ENCODE data around the gene COX10.
"Not testable (repeated sequence)": the region's sequence is repeated elsewhere in the genome, so short reads cannot be mapped to it uniquely, and the experiment has no call there.

The COX10 gene

DNA sequence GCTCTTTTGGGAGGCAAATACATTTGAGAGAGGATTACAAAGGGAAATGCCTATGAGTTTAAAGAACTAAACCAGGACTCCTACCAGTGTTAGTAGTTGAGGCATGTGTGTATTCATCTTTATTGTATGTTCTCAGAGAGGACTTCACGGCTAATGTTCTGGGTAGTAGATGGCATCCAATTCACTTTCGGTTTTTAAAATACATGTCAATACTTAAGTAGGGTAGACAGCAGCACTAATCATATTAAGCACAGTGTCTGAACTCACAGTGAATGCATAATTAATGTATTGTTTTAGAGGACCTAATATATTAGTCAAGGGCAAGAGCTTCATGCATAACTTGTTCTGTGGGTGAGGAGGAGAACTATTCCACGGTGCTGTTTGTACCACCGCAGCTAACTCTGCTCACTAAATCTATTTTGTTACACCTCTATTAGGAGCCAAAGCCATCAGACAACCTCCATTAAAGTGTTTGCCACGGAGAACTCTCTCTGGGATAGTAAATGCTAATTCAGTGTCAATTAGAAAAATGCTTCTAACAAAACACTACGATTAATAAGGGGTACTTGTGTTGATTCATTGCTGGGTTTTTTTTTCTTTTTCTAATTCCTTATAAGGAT lies 56.3 kb downstream of the COX10 start:
- no peak for DNase-seq

DNA sequence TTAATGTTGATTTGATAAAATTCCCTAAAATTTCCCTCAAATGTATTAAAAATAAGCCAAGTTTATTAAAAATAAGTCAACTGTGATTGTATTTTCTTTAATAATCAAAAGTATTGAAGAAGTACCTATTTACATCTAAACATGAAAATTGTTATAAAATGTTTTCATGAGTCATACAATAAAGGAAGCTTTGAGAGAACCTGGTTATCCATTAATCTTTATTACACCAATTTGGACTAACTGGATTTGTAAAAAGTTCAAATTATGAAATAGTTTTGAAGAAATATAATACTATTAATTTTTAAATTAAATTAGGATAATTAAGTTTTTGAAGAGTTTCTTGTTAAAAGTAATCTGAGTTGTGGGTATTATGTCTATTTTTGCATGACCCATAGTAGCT lies 63.8 kb downstream of the COX10 start:
- DNase-seq, result no peak

DNA sequence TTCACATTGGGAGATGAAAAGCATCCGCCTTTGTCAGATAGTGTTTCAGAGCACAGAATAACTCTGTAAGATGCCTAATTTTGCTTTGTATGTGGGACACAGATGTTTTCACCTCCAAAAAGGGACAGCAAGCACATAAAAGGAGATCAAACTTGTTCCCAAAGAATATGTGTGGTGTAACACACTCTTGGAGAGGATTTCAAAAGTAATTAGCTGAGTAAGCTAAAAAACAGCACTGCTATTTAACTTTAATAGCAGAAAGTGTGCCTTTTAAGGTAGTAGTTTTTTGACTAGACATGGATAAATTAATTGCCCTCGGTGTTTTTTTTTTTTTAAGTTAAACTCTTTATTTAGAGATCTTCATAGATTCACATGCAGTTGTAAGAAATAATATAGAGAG lies 65.2 kb downstream of the COX10 start:
- no peak for DNase-seq

DNA sequence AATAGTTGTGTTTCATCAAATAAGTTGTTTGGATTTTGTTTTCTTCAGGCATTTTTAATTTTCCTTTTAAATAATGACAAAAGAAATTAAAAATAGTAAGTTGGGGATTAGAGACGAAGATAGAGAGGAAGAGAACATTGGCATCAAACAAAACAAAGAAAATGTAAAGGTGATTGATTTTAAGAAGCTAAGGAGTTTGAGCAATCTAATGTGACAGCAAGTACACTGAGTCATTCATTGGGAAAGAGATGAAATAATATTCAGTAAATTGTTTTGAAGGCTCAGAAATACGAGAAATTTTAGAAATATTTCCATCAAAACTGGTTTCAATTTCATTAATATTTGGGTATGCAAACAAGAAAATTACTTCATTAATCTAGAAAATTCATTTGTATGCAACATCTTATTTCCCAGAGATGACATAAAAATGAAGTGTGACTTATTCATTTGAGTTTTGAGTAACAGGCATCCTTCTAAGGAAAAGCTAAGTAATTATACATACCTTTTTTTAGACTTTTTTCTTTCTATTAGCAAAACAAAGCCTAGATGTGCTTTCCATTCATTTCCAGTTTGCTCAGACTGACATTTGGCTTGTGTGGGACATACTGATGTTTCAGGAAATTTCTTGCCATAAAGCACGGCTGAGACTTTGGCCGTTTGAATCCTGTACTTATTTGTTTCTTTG lies 66.7 kb downstream of the COX10 start:
- DNase-seq, result no peak

DNA sequence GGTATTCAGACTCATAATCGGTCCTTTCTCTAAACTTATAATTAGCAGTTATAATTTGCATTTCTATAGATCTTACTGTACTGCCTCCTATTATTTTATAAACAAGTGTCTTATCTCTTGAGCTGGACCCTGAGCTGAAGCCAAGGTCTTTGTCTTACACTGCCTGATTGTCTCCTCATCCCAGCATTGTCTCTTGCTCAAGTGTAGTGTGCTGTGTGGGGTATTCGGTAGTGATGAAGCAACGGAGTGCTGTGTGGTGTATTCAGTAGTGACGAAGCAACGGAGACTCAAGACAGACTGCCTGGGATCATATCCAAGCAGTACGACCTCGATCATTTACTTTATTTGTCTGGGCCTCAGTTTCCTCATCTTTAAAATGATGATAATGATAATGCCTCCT lies 69.3 kb downstream of the COX10 start:
- DNase-seq, result no peak

DNA sequence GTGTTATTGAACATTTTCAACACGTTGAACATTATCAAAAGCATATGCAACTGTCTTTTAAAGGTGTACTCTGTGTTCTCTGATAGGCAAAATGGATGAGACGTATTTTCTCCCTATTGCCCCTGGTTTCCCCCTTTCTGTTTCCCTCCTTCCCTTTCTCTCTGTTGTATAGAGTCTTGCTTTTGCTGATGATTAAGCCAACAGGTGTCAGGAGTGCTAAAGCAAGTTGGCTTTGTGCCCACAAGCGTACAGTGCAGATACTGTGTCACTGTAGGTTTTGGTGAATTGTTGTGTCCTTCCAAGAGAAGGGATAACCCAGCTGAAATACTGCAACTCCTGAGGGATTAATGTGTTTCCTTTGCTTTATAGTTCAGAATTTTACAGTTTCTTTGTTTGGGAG lies 74.4 kb downstream of the COX10 start:
- DNase-seq, result no peak

DNA sequence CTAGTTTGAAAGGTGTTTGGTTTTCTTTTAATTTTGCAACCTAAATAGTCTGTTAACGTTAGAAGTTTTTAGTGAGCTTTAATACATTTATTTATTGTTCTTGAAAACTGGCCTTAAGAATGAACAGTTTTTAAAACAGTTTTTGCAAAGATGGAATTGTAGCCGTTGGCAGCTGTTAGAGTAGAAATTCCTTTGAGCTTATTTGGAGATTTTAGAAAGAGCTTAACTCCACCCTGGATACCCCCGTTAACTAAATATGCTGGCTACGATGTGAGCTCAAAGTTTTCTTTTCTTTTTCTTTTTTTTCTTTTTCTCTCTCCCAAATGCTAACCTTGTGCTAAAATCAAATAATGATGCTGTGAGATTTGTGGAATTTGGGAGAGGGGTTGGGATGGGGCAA lies 75.2 kb downstream of the COX10 start:
- DNase-seq, result no peak

DNA sequence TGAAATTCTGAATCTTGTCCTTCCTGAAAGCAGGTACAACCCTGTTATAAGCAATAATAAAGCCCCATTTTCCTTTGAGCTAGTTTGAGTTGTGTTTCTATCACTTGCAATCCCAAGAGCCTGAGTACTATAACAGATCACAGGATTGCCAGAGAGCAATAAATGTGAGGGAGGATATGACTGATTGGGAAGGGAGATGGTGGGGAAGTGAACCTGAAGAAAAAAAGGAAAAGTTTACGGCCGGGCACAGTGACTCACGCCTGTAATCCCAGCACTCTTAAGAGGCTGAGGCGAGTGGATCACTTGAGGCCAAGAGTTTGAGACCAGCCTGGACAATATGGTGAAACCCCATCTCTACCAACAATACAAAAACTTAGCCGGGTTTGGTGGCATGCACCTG lies 80.4 kb downstream of the COX10 start:
- no peak for DNase-seq

DNA sequence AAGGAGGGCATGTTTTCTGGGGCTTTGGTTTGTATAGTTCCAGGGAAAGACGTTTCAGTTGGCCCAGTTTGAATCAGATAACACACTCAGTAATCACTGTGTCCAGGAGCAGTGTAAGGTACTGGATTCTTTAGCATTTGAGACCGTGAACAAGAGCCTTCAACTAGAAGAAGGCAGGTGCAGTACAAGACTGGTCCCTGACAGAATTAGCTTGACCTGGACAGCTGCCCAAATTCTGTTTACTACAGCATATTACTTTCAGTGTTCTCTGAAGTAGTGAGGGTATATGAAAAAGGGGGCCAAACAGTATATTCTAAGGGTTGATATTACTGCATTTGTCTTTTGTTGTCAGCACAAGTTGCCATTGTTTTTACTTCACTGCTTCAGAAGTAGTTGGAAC lies 81.3 kb downstream of the COX10 start:
- DNase-seq, result no peak

DNA sequence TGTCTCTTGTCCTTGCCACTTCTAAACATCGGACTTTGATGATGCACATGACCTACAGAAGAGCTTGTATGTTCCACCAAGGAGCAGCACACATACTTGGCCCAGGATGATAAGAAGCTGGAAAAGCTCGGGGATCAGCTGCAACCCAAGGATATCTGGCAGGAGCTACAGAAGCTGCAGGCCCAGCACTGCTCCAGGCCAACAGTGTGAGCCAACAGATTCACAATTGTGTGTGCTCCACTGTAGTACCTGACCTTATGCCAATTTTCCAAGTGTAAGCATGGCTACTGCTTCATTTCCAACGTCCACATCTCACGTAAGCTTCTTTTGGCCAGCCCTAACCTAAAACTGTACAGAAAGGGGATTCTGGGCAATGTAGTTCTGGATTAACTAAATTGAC lies 83.4 kb downstream of the COX10 start:
- no peak for DNase-seq

DNA sequence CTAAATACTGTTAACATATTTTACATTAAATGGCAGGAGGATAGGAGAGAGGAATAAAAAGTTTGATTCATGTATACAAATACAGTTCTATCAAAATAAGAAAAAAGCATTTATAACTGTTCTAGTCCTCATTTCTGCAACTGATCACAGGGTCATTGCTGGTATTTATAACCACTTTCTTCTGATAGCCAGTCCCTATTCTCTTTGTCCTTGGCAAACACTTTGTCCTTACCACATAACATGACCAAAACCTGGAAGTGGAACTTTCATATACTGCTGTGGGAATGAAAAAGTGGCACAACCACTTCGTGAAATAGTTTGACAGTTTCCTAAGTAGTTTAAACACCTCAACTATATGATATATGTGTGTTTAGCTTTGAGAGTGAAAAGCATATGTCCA lies 84.1 kb downstream of the COX10 start:
- no peak for DNase-seq

DNA sequence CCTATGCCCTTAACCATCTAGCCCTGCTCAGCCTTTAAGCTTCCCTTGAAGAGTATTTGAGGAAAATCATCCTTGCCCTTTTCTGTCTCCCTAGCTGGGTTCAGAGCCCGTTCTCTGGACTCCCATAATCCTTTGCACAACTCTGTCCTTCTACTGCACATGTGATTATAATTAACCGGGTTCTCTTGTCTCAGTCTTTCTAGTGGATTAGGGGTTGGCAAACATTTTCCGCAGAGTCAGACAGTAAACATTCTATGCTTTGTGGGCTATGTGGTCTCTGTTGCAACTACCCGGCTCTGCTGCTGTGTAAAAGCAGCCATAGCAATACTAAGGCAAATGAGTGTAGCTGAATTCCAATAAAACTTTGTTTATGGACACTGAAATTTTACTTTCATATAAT lies 87.4 kb downstream of the COX10 start:
- no peak for DNase-seq

DNA sequence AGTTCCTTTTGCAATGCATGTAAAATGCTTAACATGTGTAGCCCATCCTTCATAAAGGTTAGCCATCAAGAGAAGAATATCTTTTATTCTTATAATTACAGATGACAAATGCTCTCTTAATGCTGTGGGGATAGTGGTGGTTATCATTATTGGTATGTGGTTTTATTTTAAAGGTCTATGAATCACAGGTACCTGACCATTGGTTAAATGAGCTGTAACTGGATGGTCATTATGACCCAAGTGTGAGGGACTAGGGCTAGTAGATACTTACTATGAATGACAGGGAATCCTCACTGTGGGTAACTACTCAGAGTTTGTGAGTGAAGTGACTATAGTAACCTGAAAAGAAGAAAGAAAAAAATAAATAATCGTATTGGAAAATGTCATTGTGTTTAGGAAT lies 88.5 kb downstream of the COX10 start:
- DNase-seq, result no peak

DNA sequence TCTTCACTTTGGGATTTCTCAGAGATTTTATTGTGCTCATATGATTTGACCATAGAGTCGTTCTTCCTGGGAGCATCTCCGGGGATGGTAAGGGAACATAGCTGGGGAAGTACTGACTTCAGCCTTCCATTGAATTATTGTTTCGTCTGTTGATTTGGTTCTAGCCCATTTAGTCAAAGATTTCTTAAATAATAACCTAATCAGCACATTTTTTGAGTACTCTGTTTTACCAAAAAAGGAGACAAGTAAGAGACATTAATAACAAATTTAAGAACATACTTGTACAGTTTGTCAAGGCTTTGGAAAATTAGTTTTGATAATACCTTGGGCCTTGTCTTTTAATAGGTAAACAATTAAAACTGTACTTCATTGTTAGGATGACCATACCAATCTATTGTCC lies 89.4 kb downstream of the COX10 start:
- no peak for DNase-seq

DNA sequence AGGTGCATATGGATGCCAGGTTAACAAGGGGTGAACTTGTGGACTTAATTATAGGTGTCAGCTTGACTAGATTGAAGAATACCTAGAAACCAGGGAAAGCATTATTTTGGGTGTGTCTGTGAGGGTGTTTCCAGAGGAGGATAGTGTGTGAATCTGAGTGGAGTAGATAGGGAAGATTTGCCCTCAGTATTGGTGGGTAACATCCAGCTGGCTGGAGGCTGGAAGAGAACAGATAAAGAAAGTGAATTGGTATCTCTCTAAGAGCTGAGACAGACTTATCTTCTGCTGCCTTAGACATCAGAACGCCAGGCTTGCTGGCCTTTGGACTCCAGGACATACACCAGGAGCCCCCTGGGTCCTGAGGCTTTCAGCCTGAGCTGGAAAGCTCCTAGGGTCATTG lies 92.1 kb downstream of the COX10 start:
- no peak for DNase-seq

DNA sequence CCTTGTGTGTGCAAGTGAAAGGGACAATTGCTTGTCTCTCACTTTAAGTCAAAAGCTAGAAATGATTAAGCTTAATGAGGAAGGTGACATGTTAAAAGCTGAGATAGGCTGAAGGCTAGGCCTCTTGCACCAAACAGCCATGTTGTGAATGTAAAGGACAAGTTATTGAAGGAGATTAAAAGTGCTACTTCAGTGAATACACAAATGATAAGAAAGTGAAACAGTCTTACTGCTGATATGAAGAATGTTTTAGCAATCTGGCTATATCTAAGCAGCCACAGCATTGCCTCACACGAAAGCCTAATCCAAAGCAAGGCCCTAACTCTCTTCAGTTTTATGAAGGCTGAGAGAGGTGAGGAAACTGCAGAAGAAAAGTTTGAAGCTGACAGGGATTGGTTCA lies 96.3 kb downstream of the COX10 start:
- no peak for DNase-seq

DNA sequence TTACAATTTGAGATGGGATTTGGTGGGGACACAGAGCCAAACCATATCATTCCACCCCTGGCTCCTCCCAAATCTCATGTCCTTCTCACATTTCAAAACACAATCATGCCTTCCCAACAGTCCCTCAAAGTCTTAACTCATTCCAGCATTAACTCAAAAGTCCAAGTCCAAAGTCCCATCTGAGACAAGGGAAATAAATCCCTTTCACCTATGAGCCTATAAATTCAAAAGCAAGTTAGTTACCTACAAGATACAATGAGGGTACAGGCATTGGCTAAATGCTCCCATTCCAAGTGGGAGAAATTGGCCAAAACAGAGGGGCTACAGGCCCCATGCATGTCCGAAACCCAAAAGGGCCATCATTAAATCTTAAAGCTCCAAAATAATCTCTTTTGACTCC lies 98.5 kb downstream of the COX10 start:
- DNase-seq, result not testable (repeated sequence)

DNA sequence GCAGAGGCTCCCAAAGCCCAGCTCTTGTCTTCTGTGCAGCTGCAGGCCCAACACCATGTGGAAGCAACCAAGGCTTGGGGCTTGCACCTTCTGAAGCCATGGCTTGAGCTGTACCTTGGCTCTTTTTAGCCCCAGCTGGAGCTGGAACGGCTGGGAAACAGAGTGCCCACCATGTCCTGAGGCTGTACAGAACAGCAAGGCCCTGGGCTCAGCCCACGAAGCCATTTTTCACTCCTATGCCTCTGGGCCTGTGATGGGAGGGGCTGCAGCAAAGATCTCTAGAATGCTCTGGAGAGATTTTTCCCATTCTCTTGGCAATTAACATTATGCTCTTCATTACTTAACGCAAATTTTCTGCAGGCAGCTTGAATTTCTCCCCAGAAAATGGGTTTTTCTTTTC lies 99.3 kb downstream of the COX10 start:
- DNase-seq, result no peak

DNA sequence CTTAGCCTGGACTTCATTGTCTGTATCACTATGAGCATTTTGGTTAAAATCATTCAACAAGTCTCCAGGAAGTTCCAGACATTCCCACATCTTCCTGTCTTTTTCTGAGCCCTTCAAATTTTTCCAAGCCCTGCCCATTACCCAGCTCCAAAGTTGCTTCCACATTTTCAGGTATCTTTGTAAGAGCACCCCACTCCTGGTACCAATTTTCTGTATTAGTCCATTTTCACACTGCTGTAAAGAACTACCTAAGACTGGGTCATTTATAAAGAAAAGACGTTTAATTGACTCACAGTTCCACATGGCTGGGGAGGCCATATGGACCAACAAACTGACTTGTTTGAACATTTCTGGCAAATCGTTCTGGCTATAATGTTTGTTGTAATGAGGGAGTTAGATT lies 100.0 kb downstream of the COX10 start:
- no peak for DNase-seq

DNA sequence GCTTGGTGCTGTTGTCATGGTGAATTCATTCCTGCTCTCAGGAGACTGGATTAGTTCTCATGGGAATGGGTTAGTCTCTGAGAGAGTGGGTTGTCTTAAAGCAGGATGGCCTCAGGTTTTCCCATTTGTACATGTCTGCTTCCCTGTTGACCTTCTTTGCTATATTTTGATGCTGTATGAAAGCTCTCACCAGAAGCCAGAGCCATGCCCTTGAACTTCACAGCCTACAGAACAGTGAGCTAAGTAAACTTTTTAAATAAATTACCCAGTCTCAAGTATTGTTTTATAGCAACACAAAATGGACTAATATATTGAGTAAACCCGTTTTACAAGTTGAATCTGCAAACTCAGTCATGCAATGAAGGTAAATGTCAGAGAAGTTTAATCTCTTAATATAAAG lies 100.6 kb downstream of the COX10 start:
- no peak for DNase-seq

DNA sequence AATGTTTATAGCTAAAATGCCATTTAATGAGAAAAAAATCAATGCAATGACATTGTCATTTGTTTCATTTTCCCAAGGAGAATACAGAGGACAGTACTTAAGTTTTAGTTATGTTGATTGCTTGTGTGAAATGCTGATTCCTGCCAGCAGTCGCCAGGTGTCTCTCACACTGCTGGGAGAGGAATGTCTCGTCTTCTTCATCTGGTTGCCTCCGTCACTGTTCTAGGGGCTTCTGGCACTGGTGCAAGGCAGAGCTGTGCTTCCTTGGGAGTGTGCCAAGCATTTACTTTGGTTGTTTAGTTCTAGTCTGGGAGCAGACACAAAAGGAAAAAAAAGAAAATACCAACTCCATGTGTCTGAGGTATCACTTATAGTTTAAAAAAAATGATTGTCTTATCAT lies 107.7 kb downstream of the COX10 start:
- not testable (repeated sequence) for DNase-seq

DNA sequence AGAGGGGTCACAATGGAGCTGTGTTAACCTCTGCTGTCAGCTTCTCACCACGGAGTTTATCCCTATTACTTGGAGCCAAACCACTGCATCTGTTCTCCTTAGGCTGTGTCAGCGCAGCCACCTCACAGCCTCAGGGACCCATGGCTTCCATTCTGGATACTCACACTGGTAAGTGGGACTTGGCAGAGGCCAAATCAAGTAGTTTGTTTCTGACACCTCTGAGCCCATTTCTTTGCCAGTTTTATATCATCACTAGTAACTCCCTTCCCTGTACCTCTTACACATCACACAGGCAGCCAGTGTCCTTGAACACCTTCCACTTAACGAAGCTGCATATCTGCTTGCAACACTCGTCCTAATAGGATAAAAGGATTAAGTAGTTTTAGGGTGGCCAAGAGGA lies 108.5 kb downstream of the COX10 start:
- DNase-seq, result not testable (repeated sequence)

DNA sequence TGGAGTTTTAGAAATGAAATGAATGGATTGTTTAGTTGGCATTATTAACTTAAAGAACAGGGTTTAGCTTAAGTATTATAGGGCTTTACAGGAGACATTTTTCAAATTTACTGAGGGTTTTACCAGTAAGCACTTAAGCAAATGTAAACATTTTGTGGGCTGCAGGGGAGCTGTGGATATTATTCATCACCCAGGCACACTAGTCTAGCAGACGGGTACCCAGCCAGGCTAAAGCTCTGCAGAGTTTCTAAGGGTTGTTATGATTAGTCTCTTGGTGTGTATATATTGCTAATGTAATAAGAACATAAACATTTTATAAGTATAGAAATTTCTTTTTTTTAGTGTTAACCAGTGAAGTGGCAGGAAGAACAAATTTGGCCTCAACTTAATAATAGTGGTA lies 110.6 kb downstream of the COX10 start:
- DNase-seq, result not testable (repeated sequence)

DNA sequence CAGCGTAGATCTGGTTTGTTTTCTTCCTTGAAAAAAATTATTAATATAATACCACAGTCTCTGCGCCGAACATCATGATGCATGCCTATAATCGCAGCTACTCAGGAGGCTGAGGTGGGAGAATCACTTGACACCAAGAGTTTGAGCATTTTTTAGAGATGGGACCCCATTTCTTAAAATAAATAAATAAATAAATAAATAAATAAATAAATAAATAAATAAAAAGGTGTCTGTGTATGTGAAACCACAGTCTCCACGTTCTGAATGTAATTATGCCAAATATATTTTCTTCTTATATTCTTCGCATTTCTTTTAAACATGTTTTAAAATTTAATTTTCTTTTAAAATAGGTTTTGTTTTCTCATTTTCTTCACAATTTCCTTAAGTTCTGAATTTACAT lies 112.8 kb downstream of the COX10 start:
- DNase-seq, result not testable (repeated sequence)

DNA sequence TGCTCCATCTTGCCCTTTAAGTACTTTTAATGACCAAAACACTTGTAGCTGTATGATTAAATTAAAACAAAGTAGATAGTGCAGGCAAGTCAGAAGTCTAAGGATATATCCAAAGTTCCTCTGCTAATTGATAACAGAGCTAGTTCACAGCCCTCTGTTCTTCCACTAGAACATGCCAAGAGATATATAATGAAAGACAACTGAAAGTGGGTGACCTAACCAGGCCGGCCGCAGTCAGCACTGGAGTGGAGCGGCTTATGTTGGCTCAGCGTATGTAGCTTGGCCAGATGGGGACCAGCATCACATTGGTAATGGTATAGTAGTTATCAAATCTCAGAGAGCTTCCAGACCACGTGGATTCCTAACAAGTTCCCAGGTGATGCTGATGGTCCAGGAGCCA lies 115.2 kb downstream of the COX10 start:
- DNase-seq, result not testable (repeated sequence)
